ENCODE measurements around the gene TACC2.

DNA sequence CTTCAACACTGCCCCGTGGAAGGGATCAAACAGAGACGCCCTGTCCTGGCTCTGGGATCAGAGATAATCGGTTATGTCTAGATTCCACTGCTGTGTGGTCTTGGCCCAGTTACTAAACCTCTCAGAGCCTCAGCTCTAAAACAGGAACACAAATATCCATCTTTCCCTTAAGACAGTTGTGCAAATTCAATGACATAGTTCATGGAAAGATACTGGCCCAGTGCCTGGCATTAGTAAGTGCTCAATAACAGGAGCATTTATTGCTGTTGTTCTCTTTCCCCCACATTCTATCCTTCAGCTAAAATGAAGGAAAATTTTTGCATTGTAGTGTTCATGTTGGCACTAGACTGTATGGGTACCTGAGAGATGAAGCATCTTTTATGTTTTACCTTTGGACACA is 58.6 kb downstream of the TACC2 start:
- TF ChIP-seq, protein P1, sequence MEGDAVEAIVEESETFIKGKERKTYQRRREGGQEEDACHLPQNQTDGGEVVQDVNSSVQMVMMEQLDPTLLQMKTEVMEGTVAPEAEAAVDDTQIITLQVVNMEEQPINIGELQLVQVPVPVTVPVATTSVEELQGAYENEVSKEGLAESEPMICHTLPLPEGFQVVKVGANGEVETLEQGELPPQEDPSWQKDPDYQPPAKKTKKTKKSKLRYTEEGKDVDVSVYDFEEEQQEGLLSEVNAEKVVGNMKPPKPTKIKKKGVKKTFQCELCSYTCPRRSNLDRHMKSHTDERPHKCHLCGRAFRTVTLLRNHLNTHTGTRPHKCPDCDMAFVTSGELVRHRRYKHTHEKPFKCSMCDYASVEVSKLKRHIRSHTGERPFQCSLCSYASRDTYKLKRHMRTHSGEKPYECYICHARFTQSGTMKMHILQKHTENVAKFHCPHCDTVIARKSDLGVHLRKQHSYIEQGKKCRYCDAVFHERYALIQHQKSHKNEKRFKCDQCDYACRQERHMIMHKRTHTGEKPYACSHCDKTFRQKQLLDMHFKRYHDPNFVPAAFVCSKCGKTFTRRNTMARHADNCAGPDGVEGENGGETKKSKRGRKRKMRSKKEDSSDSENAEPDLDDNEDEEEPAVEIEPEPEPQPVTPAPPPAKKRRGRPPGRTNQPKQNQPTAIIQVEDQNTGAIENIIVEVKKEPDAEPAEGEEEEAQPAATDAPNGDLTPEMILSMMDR (IDR thresholded peaks at IDR 0.05 in 4 of 5, conservative IDR thresholded peaks at IDR 0.05 in 1 of 5): no peak
- no peak for TF ChIP-seq POLR2A (IDR thresholded peaks at IDR 0.05)

All from gastrocnemius medialis (tissue), 4 donors.